ENCODE measurements around the gene GPX5.
A peak's percentile ranks its signal among the peaks of the same experiment; 100 is the strongest.
"Not testable (repeated sequence)": the region's sequence is repeated elsewhere in the genome, so short reads cannot be mapped to it uniquely, and the experiment has no call there.

The GPX5 gene

DNA sequence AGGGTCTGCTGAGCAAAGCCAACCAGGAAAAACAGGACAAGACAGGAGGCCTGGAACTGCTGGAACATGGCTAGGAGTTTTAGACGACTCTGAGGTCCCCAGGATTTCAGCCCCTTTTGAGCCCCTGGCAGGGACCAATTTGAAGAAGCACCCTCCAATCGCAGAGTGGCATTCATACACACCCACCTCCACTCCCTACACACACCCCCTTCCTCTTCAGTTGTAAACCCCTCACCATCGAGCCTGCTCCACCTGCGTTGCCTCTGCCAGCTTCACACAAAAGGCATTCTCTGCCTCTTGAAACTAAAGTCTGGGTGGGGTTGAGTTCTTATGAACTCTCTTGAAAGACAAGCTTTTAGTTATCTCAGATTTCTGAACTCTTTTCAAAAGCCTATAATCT is 10.0 kb upstream of the GPX5 start, which contains the start of gene GPX6:
Gene GPX6 (minus strand): TSS at position 118 of the 400 bp plus-strand sequence. CDS start 50 bp downstream, at position 68.
- DNase-seq, result no peak

DNA sequence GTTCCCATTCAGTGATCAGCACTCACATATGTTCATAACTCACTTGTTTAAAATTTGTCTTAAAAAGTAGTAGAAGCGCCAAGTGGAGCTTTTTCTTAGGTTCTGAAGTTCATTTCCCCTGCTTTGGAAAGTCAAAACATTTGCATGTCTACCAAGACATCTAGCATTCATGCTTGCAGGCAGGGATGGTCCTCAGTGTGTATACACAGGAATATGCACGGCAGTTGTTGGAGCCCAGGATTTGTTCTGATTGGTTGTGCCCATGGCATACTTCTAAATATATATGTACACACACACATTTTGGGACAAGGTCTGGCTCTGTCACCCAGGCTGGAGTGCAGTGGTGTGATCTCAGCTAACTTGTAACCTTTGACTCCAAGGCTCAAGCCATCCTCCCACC is 7.7 kb upstream of the GPX5 start:
- no peak for DNase-seq

DNA sequence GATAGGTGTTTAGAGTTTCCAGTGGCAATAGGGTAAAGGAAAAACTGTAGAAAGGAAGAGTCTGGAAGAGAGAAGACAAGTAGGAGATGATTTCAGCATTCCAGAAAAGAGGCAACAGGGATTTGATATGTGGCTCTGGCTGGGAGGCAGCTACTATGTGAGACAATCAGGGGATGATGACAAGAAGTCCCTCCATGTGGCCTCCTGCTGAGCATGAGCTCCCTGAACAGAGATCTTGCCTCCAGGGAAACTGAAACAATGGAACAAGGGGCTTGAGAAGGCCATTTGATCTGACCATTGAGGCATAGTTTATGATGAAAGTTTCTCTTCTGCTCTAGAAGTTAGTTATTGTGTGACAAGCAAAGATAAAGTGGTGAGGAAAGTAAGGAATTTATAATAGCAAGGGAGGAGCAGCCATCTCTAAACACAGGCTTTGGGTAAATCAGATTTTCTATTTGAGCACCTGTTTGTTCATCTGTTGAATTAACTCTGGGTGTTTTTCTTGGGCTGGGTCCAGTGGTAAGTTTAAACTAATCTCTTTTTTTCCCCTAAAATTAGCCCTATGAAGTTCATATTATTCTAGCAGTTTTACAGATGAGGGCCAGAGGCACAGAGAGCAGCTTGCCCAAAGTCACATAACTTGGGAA is 3.0 kb upstream of the GPX5 start:
- DNase-seq, result no peak

DNA sequence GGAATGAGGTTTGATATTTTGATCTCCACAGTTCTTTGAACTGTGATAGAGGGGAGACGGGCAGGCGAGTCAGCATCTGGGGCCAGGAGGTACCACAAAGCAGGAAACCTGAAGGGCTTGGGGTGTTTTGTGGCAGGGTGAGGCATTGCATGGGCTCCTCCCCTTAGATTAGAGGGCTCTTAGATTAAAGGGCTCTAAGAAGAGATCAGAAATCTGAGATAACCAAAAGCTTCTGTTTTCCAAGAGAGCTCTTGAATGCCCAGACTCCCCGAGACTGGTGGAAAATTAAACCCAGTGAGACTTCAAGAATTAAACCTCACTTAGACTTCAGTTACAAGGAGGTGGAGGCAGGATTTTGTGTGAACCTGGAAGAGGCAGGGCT is 2.4 kb upstream of the GPX5 start:
- DNase-seq, result no peak

DNA sequence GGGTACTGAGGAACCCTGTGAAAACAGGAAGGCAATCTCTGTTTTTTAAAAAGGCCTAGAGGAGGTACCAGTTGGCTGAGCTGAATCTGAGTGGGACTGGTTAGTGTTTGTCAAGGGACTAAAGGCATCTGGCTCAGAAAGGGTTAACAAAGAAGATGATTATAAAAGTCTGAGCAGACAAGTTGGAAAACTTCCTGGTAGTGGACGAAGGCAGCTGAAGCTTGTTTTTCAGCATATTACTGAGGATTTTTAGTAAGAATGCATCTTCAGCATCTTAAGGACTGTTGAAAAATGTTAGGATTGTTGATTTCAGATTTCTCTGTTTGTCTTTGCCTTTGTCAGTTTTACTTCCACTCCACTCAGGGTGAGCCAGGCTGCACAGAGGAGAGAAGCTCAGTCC is 5.1 kb downstream of the GPX5 start:
- no peak for DNase-seq

DNA sequence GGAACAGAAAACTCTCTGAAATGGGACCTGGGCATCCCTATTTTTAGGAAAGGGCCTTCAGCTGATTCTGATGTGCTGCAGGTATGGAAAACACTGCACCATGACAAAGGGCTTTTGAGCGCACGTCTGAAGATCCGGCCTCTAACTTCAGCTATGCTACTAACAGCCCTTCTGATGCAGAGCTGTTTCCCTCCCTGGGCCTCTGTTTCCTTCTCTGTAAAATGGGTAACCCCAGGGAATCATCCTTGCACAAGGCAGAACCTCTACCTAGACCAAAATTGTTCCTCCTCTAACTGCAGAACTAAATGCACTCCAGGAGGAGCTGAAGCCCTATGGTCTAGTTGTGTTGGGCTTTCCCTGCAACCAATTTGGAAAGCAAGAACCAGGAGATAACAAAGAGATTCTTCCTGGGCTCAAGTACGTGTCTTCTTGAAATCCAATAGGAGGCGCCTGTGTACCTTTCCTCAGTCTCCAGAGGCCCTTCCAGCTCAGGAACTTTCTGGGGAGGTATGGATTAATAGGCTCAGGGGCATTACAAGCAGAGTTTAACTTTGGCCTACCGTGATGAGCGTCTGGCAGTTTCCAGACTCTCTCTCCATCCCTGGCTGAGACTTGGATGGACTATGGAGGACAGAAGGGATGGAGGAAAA is 5.9 kb downstream of the GPX5 start:
- DNase-seq, result no peak

DNA sequence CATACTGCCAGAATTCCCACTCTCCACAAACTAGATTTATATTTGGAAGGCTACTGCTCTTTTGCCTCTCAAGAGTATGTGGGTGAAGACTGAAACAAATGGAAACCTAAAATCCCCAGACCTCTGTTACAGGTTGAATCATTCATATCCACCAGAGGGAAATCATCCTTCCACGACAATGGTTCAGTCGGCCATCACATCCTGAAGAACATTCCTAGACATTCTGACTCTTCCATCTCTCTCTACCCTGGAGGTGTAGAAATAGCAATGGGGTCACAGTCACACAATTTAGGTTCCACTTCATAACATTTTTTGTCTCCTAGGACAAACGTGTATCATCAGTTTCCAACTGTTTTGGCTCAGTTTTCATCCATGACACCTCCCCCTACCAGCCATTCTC is 8.6 kb downstream of the GPX5 start:
- DNase-seq, result no peak

DNA sequence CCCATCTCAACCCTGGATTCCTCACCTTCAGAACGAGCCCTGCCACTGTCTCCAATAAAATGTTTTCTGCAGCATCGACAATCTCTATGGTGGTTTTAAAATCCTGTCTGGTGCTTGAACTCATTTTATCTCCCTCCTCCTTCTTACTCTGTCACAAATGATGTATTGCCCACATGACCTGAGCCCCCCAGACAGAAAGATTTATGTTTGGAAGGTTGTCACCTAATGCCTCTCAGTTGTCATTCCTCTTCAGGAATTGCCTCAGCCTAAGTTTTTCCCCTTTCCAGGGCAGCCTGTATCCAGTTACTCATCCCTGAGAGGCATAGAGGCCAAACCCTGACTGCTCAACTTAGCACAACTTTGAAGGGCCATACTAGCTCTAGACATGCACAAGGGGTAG is 9.2 kb downstream of the GPX5 start:
- DNase-seq, result no peak

DNA sequence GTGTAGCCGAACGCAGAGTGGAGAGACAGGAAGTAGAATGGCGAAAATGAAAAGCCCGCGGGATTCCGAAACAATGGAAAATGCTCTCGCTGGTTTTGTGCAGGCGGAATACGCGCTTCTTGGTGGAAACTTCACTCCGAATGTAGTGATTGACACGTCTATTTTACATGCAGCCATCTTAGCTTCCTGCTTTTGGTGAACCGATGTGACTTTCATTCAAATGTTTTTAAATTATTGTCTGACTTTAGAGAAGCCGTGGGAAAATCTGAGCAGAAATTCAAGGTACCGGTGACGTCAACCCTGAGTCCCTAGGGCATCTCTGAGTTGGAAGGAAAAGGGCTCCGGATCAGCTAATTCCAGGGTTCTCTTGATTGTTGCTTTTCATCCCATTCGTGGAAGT is 11.4 kb downstream of the GPX5 start:
- no peak for DNase-seq

DNA sequence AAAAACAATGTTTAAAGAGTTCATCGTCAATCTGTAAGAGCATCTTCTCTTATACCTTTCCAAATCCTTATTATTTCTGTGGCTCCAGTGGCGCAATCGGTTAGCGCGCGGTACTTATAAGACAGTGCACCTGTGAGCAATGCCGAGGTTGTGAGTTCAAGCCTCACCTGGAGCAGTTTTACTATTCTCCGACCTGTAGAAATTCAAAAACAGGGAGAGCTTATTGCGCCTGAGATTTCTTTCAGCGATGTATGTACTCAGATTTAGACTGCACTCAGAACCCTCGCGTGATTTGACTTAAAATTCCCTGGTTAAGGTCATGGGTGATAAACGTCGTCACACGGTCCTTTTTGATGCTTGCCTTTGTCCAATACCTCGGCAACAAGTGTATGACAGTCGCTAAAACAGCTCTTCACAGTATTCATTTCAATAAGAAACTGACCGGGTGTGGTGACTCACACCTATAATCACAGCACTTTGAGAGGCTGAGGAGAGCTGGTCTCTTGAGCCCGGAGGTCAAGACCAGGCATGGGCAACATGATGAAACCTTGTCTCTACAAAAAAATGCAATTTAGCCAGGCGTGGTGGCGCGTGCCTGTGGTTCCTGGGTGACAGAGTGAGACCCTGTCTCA is 11.9 kb downstream of the GPX5 start:
- DNase-seq, result peak; percentile 6

DNA sequence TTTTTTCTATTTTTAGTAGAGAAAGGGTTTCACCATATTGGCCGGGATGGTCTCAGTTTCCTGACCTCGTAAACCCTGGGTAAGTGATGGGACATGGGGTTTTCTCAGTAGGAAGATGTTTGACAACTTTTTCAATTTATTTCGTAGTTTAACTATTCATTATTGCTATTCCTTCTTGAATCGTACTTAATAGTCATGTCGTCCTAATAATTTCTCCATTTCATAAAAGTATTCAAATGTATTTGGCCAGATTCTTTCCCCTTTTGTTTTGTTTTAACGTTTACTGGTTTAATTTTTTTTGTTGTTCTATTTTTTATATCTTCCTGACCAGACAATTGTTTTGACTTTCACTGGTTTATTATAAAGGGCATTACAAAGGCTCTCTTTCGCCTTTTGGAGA is 16.3 kb downstream of the GPX5 start:
- DNase-seq, result no peak

DNA sequence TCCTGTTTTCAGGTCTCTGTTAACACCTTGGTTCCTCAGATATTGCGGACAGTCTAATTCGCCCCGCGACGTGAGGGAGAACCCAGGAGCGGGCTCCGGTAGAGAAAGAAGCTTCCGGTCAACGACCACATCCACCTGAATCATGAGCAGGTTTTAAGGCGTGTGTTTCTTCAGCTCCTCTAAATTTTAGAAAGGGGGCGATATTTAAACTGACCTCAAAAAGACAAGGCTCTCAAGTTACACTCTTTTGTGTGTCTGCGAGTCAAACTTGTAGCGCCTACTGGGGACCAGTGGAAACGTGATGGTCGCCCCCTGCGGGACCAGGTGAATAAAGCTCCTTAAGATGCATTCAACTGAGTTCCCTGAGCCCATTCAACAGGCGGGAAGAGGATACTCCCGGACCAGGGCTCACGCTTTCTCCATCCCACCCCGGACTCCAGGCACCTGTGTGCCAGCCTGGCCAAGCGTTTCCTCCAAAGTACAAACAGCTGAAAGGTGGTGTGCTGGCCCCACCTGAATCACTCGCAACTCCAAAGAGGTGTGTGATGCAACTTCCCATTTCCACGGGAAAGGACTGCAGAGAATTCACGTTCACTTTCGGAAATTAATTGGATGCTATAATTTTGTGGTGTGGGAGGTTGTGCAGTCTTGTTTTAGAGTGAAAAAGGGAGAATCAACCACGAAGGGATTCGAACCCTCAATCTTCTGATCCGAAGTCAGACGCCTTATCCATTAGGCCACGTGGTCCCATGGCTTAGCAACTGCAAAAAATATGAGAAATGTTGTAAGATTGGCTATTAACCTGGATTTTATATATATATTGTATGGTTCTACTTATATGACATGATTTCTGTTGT is 17.0 kb downstream of the GPX5 start:
- peak; percentile 90 for DNase-seq

DNA sequence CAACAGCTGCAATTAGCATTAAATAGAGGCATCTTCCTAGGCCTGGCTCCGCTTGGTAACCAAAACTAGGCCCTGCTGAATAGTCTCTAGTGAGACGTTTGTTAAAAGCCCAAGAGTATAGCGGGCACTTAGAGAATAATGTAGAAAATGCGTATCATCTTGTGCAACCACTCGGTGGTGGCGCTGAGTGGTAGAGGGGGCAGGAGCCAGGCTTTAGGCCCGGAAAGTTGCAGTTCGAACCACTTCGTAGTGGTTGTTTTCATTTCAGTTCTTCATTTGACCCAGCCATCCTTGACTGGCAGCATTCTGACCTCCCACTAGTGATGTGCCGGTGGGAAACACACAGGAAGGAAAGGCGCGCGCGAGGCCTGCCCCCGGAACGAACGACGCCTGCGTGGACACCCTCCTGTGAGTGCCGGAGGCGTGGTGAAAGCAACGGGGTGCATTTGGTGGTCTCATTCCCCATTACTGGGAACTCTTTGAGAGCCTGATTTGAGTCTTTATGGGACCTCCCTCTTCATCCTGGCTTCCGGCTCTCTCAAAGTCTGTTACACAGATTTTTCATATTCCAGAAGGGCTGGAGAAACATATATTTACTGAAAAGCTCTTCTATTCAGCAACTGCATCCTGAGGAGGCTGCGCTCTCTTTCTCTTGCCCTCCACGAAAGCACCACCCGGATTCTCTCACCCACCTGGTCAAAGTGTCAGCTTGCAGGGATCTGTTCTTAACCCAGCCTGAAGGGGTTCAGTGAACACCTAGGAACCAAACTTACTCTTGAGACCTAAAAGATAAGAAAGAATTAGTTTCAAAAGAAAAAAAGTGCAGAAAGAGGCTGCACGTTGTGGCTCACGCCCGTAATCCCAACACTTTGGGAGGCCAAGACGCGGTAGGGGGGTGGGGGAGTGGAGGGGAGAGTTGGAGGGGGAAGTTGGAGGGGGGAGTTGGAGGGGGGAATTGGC is 18.2 kb downstream of the GPX5 start:
- peak; percentile 64 for DNase-seq

DNA sequence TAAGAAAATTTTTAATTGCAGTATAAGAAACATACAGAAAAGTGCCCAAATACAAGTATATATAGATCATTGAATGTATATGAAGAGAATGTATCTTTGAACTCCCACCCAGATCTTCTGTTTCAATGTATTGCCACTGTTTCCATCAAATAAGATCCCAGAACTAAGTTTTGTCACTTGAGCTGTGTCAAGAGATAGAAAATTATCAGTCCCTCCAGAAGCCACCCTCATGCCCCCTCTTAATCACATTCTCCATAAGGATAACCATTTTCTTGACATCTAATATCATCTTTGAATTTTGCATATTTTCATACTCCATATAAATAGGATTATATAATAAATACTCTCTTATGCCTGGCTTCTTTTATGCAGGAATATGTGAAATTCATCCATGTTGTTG is 20.3 kb downstream of the GPX5 start:
- no peak for DNase-seq

DNA sequence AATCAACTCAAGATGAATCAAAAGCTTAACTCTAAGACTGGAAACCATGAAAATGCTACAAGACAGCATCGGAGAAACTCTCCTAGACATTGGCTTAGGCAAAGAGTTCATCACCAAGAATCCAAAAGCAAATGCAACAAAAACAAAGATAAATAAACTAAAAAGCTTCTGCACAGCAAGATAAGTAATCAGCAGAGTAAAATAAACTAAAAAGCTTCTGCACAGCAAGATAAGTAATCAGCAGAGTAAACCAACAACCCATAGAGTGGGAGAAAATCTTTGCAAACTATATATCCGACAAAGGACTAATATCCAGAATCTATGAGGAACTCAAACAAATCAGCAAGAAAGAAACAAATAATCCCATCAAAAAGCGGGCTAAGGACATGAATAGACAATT is 21.3 kb downstream of the GPX5 start:
- not testable (repeated sequence) for DNase-seq

DNA sequence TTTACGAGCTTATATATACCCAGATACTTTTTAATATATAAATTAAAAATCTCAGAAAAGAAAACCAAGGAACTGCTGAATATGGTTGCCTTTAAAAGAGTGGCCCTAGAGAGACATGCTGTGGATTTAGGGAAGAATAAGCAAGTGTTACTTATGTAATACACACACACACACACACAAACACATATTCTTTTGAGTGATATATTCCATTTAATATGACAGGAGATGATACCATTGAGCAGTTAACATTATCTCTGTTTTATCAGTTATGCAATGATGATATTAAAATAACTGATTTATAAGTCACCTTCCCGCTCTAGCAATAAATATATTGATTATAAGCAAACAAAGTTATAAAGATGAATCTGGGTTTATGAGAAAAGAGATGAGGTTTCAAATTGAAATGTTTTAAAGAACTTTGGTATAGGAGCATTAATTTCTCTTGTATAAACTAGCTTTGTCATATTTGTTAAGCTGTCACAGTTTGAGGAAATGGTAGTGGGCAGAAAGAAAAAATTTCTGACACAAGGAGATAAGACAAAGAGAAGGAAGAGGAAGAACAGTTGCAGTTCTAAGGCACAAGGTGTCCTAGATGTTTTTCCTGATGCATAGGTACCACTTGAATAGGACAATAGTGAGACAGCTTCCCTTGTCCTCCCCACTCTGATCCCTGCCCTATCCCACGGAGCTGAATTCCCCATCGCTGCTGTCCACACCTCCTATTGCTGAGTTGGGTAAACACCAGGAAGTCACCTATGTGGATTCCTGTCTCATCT is 26.4 kb downstream of the GPX5 start:
- no peak for DNase-seq

DNA sequence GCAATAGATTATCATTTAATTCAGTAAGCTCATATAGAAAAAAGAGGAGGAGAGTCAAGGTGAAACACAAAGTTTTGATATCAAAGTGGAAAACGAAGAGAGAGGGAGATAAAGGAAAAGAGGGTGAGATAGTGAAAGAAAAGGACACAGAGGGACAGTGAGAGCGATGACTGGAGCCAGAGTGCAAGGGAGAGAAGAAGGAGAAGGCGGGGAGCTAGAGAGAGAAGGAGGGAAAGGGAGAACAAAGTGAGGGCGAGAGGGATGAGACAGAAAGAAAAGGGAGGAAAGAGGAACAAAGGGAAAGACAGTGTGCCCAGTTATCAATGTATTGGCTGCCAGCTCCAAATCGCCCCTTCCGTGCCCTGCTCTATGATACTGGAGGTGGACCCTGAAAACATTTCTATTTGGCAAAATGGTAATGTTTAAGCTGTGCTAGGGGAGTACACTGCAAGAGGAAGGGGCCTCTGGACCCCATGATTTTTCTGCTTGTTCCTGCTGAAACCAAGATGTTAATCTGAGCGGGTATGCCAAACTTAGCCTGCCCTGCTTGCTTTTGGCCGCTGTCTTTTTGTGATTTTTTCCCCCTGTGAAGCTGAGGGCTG is 27.8 kb downstream of the GPX5 start:
- DNase-seq, result no peak

DNA sequence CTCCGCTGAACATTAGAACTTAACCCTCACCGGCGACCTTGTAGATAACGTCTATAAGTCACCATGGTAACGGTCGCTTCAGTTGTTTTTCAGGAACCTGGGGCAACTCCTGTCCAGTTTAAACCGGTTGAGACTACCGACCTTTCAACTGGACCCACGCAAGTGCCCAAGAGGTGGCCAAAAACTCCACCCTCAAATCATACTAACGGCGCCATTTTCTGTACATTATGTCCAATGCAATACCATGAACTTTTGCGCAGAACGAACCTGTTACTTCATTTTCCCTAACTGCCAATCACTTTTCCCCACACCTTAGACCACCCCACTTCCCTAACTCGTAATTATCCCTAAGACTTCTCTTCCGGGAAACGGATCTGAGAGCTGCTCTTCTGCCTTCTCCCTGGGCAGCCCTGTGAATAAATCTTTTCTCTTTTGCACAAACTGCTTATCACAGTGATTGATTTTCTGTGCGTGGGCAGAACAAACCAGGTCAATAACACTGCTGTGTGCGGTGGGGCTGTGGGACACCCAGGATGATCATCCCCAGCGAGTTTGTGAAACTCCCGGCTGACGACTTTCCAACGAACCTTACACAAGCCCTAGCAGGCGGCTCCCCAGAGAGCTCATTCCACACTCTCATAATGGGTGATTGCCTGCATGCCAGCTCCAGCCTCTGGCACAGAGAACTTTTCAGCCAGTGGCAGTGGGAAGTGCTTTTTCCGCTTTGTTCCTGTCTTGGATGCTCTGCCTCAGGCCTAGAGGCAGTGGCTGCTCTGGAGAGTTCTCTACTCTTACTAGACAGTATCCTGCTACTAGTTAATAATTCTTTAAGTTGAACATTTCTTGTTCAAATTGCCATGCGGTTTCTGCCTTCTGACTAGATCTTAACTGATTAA is 28.6 kb downstream of the GPX5 start:
- DNase-seq, result peak; percentile 71

DNA sequence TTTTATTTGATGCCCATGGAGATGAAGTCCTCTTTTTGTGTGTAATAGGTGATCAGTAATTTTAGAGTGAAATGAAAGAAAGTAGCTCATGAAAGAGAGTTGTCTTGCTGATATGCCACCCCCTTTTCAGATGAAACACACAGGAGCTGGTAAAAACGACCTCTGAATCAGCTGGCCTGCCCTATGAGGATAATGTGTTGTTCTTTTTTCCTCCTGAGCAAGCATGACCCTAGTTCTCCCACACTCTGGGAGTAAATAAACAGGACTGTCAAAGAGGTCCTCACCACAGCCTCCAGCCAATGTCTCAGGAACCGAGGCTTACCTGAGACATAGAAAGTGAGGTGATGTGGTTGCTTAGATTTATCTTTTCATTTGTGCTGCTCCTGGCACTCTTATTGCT is 29.5 kb downstream of the GPX5 start:
- no peak for DNase-seq

DNA sequence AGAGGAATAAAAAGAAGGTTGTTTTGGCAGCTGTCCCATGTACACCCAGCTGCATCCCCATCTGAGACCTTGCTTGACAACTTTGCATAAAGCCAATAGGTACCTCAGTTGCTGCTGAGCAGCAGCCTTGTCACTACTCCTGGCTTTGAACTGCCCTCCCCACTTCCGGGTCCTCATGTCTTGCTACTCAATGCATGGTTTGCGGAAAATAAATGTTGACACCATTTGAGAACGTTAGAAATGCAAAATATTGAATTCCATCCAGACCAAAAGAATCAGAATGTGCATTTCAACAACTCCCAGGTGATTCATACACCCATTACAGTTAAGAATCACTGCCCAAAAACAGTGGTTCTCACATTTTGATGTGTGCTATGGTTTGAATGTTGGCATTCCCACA is 32.9 kb downstream of the GPX5 start:
- no peak for DNase-seq
